GM10248 (cell line): ENCODE data around the gene HMG20B.
"Not testable (repeated sequence)": the region's sequence is repeated elsewhere in the genome, so short reads cannot be mapped to it uniquely, and the experiment has no call there.

Experiments
- CTCF ChIA-PET: fragments of 300-600 bp; sonication (Branson Sonifier 250); formaldehyde crosslinking; extraction: SDS; loops from one replicate; lab custom pipeline; 2021; ENCODE audit warnings: antibody characterized with exemption; lab: Yijun Ruan, JAX
- POLR2A ChIA-PET: fragments of 350-650 bp; sonication (Branson Sonifier 250); formaldehyde crosslinking; extraction: SDS; loops from one replicate; lab custom pipeline; 2020; ENCODE audit warnings: antibody characterized with exemption; lab: Yijun Ruan, JAX
- DNase-seq: peaks from one replicate; pipeline ENCODE4 v3.0.0; 2012; ENCODE audit errors: extremely low spot score
- CTCF ChIP-seq: IDR thresholded peaks from 2 replicates; pipeline ENCODE4 v1.5.1; 2012; ENCODE audit warnings: mild to moderate bottlenecking, low read depth; ENCODE audit errors: extremely low read depth, missing control alignments, control extremely low read depth

The HMG20B gene

GRCh38 chr19:3565139-3565538 lies 7.6 kb upstream of the HMG20B start:
- no peak for TF ChIP-seq CTCF
- ChIA-PET POLR2A (no interaction called here), CTCF (interaction anchor here (0.9 kb wide), 2 partner anchors 21 to 26 kb away, joined by 3 to 4 read pairs; no protein-coding TSS in a partner anchor)
- no peak for DNase-seq

GRCh38 chr19:3570042-3570441 lies 2.7 kb upstream of the HMG20B start:
- POLR2A ChIA-PET = not testable (repeated sequence)
- CTCF ChIA-PET = interaction anchor here (1.3 kb wide), 1 partner anchor 22 kb away, joined by 3 read pairs; no protein-coding TSS in a partner anchor

GRCh38 chr19:3570606-3571011 lies 2.1 kb upstream of the HMG20B start:
- no peak for TF ChIP-seq CTCF
- DNase-seq = no peak
- POLR2A ChIA-PET = no interaction called here
- CTCF ChIA-PET = no interaction called here

More at GRCh38 chr19:3570042-3570441, 2.7 kb upstream of the HMG20B start:
- not testable (repeated sequence) for DNase-seq

- peak; percentile 98 for DNase-seq
- ChIA-PET POLR2A (no interaction called here), CTCF (interaction anchor here (1.3 kb wide), 1 partner anchor 28 kb away, joined by 5 read pairs; no protein-coding TSS in a partner anchor)
- no peak for TF ChIP-seq CTCF
Observed at GRCh38 chr19:3572132-3572854, 451 bp upstream of the HMG20B start.

- ChIA-PET POLR2A (no interaction called here), CTCF (no interaction called here)
- TF ChIP-seq CTCF = no peak
- no peak for DNase-seq
Observed at GRCh38 chr19:3573162-3573857, 566 bp downstream of the HMG20B start.

- no peak for TF ChIP-seq CTCF
- peak; percentile 89 for DNase-seq
- ChIA-PET POLR2A (no interaction called here), CTCF (no interaction called here)
Observed at GRCh38 chr19:3573858-3574637, 1.3 kb downstream of the HMG20B start.
